HG03060 (cell line): Measurements from ENCODE around the gene TM9SF1.
"Not testable (repeated sequence)": the region's sequence is repeated elsewhere in the genome, so short reads cannot be mapped to it uniquely, and the experiment has no call there.

Experiments
- ATAC-seq: cut with Tn5 transposase; IDR thresholded peaks from one replicate; pipeline ENCODE4 v1.9.1; 2021; ENCODE audit warnings: low read depth, moderate number of reproducible peaks; ENCODE audit not compliant: unreplicated experiment

TM9SF1 gene

DNA sequence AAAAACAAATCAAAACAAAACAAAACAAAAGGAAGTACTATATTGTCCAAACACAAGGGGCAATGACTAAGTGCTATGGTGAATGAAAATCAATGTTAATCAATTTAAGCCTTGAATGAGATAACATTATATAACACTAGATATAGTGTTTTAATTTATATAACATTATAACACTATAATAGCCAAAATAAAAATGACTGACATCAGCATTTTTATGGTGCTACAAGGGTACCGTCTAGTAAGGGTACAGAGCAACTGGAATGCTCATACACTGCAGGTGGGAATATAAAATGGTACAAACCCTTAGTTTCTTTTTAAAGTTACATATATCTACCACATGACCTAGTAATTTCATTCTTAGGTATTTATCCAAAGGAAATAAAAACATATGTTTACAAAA, 31.2 kb upstream of the TM9SF1 start:
- ATAC-seq = no peak

DNA sequence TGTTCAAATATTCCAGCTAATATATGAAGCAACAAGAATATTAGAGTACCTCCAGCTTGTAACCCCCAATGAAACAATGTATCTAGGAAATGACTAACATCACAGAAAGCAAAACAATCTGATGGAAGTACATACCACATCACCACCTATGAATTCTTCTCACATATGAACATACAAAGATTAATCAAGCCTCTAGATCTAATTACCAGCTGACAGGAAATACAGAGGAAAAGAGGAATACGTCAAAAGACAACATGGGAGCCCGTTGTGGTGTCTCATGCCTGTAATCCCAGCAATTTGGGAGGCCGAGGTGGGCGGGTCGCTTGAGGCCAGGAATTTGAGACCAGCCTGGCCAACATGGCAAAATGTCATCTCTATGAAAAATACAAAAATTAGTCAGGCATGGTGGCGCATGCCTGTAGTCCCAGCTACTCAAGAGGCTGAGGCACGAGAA, 29.4 kb upstream of the TM9SF1 start:
- ATAC-seq = no peak

- ATAC-seq = not testable (repeated sequence)
These were observed 27.7 kb upstream of the TM9SF1 start for GRCh38 chr14:24222987-24223386.

GRCh38 chr14:24219521-24219920, 24.3 kb upstream of the TM9SF1 start:
- no peak for ATAC-seq

- ATAC-seq = no peak
These were observed 23.8 kb upstream of the TM9SF1 start for GRCh38 chr14:24219080-24219479.

- not testable (repeated sequence) for ATAC-seq
These were observed 21.6 kb upstream of the TM9SF1 start for GRCh38 chr14:24216876-24217275.

GRCh38 chr14:24216345-24216699, 21.1 kb upstream of the TM9SF1 start:
- ATAC-seq = no peak

DNA sequence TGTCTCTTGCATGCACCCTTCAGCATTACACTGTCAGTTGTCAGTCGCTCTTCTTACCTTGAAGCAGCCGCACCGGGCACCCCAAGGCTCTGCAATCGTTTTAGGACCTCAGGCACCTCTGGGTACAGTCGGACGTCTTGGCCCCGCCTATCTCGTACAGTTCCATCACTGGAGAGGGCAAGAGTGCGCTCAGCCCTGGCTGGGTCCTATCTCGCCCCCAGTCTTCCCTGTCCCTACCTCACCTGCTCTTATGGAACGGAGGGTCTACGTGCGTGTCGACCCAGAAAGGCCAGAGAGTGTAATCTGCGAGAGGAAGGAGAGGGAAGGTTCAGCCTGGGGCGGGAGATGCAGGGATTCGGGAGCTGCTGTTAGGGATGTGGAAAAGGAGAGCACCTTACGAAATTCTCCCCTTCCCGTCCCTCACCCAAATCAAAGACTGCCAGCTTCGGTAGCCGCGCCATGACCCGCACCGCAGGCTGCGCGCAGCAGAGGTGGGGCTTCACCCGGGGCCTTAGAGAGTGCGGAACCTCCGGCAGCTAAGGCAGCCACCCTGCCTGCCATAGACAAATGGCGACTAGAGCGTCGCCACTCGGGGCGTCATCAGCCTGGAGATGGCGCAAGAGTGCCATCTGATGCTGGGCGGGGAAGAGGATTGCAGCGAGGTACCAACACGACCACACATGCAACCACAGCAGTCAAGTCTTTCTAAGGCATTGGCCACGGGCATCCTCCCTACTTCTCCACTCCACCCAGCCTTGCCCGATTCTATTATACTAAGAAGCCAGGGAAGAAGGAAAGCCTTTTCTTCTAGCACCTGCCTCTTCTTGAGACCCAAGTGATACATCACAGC, 20.5 kb upstream of the TM9SF1 start, which contains the start of gene MDP1:
TSS of gene MDP1 (minus strand) at position 572 of the 850 bp plus-strand sequence. CDS start at position 461, 111 bp downstream.
- peak; percentile 44 for ATAC-seq

GRCh38 chr14:24213866-24214662, 18.8 kb upstream of the TM9SF1 start:
- ATAC-seq = no peak

GRCh38 chr14:24212924-24213865, 18.0 kb upstream of the TM9SF1 start, which contains the start of gene CHMP4A:
TSS of gene CHMP4A (minus strand) at chr14:24213488. CDS start at chr14:24213439, 49 bp downstream.
- peak; percentile 62 for ATAC-seq

DNA sequence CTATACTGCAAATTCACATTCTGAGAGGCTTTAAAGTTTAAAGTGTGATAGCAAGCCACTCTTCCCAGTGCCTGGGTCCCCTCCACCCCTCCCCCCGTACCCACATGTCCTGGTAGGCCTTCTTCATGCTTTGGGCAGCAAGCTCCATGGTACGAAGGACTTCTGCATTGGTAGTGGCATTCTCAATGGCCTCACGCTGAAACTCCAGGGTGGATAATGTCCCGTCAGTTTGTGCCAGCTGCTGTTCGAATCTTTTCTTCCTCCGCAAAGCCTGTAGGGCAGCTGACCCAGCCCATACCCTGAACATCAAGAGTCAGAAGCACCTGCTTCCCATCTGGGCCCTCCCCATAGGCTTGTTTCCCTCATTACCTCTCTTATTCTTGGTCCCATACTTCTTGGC, 16.1 kb upstream of the TM9SF1 start:
- ATAC-seq = no peak

DNA sequence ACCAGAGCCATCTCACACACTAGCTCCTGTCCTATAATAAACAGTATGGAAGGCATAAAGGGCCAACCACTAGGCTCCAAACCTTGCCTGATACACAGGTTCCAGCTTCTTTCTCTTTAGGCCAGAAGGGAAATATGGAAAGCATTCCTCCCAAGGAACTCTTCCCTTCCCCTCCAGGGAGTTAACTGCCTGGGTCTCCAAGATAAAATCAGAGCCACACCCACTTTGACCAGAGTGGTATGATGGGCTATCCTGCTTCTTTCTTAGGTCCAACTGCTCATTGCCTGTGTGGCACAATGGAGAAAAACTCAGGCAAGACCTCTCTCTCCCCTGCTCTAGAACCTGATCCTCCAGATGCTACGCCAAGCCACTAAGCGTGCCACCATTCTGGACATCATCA, 12.4 kb upstream of the TM9SF1 start:
- ATAC-seq = no peak

- no peak for ATAC-seq
These were observed 11.9 kb upstream of the TM9SF1 start for GRCh38 chr14:24207104-24207551.

- no peak for ATAC-seq
These were observed 11.2 kb upstream of the TM9SF1 start for GRCh38 chr14:24206260-24207103.

DNA sequence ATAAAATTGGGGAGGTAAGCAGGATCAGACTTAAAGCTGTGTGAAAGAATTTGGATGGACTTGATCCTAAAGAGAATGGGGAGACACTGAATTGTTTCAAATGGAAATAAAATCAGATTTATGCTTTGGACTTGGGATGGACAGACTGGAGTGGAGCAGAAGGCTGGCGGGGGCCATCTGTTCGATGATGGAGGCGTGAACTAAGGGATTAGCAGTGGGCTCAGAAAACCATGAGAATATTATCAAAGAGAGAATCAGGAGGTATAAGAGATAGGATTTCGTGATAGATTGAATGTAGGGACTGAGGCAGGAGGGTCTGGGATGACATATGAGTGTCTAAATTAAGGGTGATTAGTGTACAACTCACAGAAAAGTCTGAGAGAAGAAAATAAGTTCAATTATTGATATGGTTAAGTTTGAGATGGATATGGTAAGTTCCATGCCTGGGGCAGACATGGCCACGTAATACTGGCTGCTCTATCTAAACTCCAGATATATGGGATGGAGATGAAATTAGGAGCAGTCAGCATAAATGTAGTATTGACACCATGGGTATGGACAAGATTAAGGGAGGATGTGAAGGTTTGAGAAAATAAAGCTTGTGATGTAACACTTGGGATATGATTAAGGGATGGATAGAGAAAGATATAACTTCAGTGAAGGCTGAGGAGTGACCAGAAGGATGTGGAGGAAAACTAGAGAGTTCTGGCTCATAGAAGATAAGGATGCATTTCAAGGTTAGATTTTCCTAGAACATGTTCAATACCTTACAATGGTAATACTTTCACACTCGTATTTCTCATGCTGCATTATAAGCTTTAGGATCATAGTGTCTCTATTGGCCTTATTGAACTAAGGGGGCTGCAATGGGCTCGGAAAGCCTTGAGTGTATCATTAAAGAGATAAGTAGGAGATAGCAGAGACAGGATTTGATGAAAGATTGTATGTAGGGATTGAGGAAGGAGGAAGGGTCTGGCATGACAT, 9.2 kb upstream of the TM9SF1 start:
- no peak for ATAC-seq

DNA sequence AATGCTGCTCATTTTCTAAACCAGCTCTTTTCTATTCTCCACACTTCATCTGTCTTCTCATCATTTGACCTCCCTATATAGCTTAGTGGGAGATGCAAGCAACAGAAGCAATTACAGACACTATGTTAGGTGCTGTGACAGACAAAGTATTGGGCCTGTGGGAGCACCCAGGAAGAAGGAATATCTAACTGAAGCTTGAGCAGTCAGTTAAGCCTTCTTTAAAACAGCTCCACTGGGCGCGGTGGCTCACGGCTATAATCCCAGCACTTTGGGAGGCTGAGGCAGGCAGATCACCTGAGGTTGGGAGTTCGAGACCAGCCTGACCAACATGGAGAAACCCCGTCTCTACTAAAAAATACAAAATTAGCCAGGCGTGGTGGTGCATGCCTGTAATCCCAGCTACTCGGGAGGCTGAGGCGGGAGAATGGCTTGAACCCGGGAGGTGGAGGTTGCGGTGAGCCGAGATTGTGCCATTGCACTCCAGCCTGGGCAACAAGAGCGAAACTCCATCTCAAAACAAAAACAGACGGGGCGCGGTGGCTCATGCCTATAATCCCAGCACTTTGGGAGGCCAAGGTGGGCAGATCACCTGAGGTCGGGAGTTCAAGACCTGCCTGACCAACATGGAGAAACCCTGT, 8.1 kb upstream of the TM9SF1 start:
- ATAC-seq = not testable (repeated sequence)

DNA sequence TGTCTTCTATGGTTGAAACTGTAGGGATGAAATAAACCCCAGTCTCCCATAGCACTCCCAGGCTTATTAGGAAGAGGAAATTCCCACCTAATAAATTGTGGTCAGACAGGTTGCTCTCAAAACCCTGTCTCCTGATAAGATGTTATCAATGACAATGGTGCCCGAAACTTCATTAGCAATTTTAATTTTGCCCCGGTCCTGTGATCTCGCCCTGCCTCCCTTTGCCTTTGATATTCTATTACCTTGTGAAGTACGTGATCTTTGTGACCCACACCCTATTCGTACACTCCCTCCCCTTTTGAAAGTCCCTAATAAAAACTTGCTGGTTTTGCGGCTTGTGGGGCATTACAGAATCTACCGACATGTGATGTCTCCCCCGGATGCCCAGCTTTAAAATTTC, 7.3 kb upstream of the TM9SF1 start:
- not testable (repeated sequence) for ATAC-seq
